Endodermal cell (in vitro differentiated cells): ENCODE data around the gene TBL1XR1. TPM values are rescaled to one million over a fixed set of nuclear protein-coding genes. Genes with fewer than 3 reads are reported as not detected.
"Not testable (repeated sequence)": the region's sequence is repeated elsewhere in the genome, so short reads cannot be mapped to it uniquely, and the experiment has no call there.

Source experiments
- DNase-seq: peaks from one replicate; pipeline ENCODE4 v3.0.0-alpha.2; 2017
- H3K27ac ChIP-seq: 2 replicates; pipeline ENCODE4 v1.5.1; 2013; ENCODE audit warnings: mild to moderate bottlenecking, low read depth, low read length, moderate library complexity
- H3K27me3 ChIP-seq: 2 replicates; pipeline ENCODE4 v1.6.1; 2013; ENCODE audit warnings: mild to moderate bottlenecking, low read length, moderate library complexity; ENCODE audit not compliant: insufficient read depth, control insufficient read depth, poor library complexity, severe bottlenecking
- H3K36me3 ChIP-seq: 2 replicates; pipeline ENCODE4 v1.7.0; 2013; ENCODE audit warnings: mild to moderate bottlenecking, low read length, moderate library complexity; ENCODE audit not compliant: control insufficient read depth, insufficient read depth
- H3K4me1 ChIP-seq: one replicate; pipeline ENCODE4 v1.7.0; 2013; ENCODE audit warnings: low read length; ENCODE audit not compliant: control insufficient read depth, insufficient read depth
- H3K4me3 ChIP-seq: 2 replicates; pipeline ENCODE4 v1.5.1; 2013; ENCODE audit warnings: mild to moderate bottlenecking, low read length, moderate library complexity
- H3K9ac ChIP-seq: 2 replicates; pipeline ENCODE4 v1.6.1; 2013; ENCODE audit warnings: mild to moderate bottlenecking, low read length, moderate library complexity; ENCODE audit not compliant: poor library complexity, severe bottlenecking; ENCODE audit errors: extremely low read depth
- H3K9me3 ChIP-seq: 2 replicates; pipeline ENCODE4 v1.6.1; 2013; ENCODE audit warnings: mild to moderate bottlenecking, low read length, moderate library complexity; ENCODE audit not compliant: control insufficient read depth
- H3K27ac Mint-ChIP-seq: 2 replicates; pipeline ENCODE4 v1.8.0; 2020; ENCODE audit warnings: mixed read lengths
- H3K27me3 Mint-ChIP-seq: 2 replicates; pipeline ENCODE4 v1.8.0; 2021; ENCODE audit warnings: mild to moderate bottlenecking, mixed read lengths; ENCODE audit not compliant: insufficient read depth
- H3K36me3 Mint-ChIP-seq: 2 replicates; pipeline ENCODE4 v1.8.0; 2020; ENCODE audit warnings: low read depth, mixed read lengths
- H3K4me1 Mint-ChIP-seq: 2 replicates; pipeline ENCODE4 v1.8.0; 2020; ENCODE audit warnings: mixed read lengths
- H3K4me3 Mint-ChIP-seq: 2 replicates; pipeline ENCODE4 v1.8.0; 2020; ENCODE audit warnings: mild to moderate bottlenecking, moderate library complexity, mixed read lengths
- H3K9me3 Mint-ChIP-seq: 2 replicates; pipeline ENCODE4 v1.8.0; 2020; ENCODE audit warnings: mild to moderate bottlenecking, mixed read lengths
- CTCF ChIP-seq: fragments of 200-600 bp; sonication (generic); conservative IDR thresholded peaks from 2 replicates; pipeline ENCODE4 v1.5.0; 2021; ENCODE audit warnings: antibody characterized with exemption, mild to moderate bottlenecking
- WGBS, 2 experiments: methylation state at CpG; one replicate each; pipeline versions ENCODE4 v1.1.5 to v1.1.7; 2013; ENCODE audit warnings: missing lambda C conversion rate in 2 of 2, mixed read lengths in 1 of 2; ENCODE audit not compliant: insufficient coverage in 1 of 2, insufficient read length in 1 of 2; 5-methylcytosine and 5-hydroxymethylcytosine counted together
- total RNA-seq, 2 donors: library from RNA; stranded (reverse); fragmentation: NEBNext Ultra II Directional in 1 of 2; extraction: Animal tissue kit (Norgen Biotek cat#: 25700) in 1 of 2; gene quantifications; 2 replicates in 1 of 2; 3 replicates in 1 of 2; pipeline ENCODE4 v1.2.1, GENCODE V29; 2021

The TBL1XR1 gene
- total RNA-seq, 2 donors from 2014 or later = 235 to 273 TPM

- Mint-ChIP-seq H3K9me3 (no peaks in the 10 kb centered on the region), H3K4me1 (peaks cover 34% of the 10 kb centered on the region), H3K27me3 (no peaks in the 10 kb centered on the region), H3K4me3 (peak overlapping the region; percentile 96), H3K27ac (peak overlapping the region; percentile 99), H3K36me3 (peaks cover 25% of the 10 kb centered on the region)
- Histone ChIP-seq H3K4me3 (peak overlapping the region; percentile 100), H3K36me3 (peaks cover 14% of the 10 kb centered on the region), H3K27ac (no peak overlapping the region), H3K4me1 (peaks cover 4% of the 10 kb centered on the region), H3K27me3 (no peaks in the 10 kb centered on the region), H3K9me3 (no peaks in the 10 kb centered on the region), H3K9ac (peak overlapping the region; percentile 100)
- no peak for TF ChIP-seq CTCF
- no peak for DNase-seq
- 50% methylated on average over 1 of the region's 1 CpG; no CpG with 5 or more reads in 1 of the 2 experiments for WGBS, 2 experiments
Measured at GRCh38 chr3:177194299-177194698, 3.0 kb downstream of the TBL1XR1 start.

DNA sequence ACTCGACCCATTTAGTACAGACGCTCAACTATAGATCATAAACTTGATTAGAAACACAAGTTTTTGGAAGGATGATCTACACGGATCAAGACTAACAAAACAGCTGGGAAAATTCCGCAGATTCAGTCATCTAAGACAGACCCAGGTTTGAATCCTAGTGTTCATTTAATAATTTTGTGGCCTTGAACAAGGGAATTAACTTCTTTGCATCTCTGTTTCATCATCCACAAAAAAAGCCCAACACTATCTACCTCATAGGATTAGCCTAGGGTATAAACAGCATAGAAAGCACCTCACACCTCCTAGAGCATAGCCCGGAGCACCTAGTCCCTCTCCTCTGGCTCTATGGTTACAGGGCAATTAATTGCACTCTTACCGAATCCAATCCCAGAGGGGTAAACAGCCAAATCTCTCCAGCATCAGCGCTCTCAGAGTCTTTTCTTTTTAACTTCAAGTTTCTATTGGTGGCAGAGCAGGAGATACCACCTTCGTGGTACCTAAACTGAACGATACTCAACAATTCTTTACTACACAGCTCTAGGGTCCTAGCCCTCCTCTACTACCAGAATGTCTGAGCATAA is 3.5 kb downstream of the TBL1XR1 start:
- Histone ChIP-seq H3K36me3 (peaks cover 14% of the 10 kb centered on the region), H3K27me3 (no peaks in the 10 kb centered on the region), H3K27ac (no peak overlapping the region), H3K9me3 (no peaks in the 10 kb centered on the region), H3K4me1 (peaks cover under 1% of the 10 kb centered on the region), H3K4me3 (peak overlapping the region; percentile 100), H3K9ac (peak overlapping the region; percentile 100)
- Mint-ChIP-seq H3K36me3 (peaks cover 25% of the 10 kb centered on the region), H3K27ac (peak overlapping the region; percentile 99), H3K27me3 (no peaks in the 10 kb centered on the region), H3K4me1 (peaks cover 29% of the 10 kb centered on the region), H3K9me3 (no peaks in the 10 kb centered on the region), H3K4me3 (peak overlapping the region; percentile 96)
- TF ChIP-seq CTCF = no peak
- no peak for DNase-seq
- 80 to 83% methylated on average over 8 to 9 of the region's 9 CpGs for WGBS, 2 experiments

DNA sequence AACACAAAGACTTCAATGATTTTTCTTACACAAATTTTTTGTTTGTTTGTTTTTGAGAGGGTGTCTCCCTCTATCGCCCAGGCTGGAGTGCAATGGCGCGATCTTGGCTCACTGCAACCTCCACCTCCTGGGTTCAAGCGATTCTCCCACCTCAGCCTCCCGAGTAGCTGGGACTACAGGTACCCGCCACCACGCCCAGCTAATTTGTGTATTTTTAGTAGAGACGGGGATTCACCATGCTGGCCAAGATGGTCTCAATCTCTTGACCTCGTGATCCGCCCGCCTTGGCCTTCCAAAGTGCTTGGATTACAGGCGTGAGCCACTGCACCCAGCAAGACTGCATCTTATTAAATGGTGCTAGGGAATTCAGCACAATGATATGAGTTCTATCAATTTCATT is 4.0 kb downstream of the TBL1XR1 start:
- not testable (repeated sequence) for H3K27me3 Mint-ChIP-seq, DNase-seq, H3K27me3 ChIP-seq, H3K9me3 Mint-ChIP-seq, H3K9me3 ChIP-seq, H3K9ac ChIP-seq, H3K4me1 ChIP-seq, H3K27ac ChIP-seq
- H3K4me3 Mint-ChIP-seq = peak overlapping the region; percentile 96
- H3K36me3 Mint-ChIP-seq = peaks cover 25% of the 10 kb centered on the region
- Histone ChIP-seq H3K4me3 (peak overlapping the region; percentile 100), H3K36me3 (peaks cover 14% of the 10 kb centered on the region)
- WGBS, 2 experiments = 93 to 96% methylated on average over 9 to 12 of the region's 12 CpGs
- peak overlapping the region; percentile 99 for H3K27ac Mint-ChIP-seq
- H3K4me1 Mint-ChIP-seq = peaks cover 26% of the 10 kb centered on the region
